HG03097 (cell line): ENCODE results near the gene MINK1.
"Not testable (repeated sequence)": the region's sequence is repeated elsewhere in the genome, so short reads cannot be mapped to it uniquely, and the experiment has no call there.

Experiments used
- ATAC-seq: cut with Tn5 transposase; IDR thresholded peaks from one replicate; pipeline ENCODE4 v1.9.1; 2021; ENCODE audit not compliant: unreplicated experiment, low FRiP score

Gene MINK1

DNA sequence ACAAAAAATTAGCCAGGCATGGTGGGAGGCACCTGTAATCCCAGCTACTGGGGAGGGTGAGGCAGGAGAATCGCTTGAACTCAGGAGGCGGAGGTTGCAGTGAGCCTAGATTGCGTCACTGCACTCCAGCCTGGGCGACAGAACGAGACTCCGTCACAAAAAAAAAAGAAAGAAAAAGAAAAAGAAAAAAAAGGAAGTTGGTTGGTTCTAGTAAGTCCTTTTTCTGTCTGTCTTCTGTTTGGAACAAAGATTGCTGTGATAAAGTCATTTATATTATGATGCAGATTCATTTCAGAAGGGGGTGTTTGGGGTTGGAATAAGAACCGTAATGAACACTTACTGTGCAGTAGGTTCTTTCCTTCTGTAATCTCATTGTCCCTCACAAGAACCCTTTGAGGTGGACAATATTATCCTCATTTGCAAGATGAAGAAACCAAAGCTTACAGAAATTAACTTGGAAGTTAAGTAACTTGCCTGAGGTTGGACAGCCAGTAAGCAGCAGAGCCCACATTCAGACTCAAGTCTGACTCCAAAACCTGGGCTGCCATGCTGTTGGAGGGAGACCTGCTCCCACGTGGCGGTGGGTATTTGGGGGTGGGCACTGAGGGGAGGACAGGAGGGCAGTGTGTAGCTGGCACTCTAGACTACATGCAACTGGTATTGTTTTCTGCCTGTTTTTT, 10.3 kb downstream of the MINK1 start:
- no peak for ATAC-seq

DNA sequence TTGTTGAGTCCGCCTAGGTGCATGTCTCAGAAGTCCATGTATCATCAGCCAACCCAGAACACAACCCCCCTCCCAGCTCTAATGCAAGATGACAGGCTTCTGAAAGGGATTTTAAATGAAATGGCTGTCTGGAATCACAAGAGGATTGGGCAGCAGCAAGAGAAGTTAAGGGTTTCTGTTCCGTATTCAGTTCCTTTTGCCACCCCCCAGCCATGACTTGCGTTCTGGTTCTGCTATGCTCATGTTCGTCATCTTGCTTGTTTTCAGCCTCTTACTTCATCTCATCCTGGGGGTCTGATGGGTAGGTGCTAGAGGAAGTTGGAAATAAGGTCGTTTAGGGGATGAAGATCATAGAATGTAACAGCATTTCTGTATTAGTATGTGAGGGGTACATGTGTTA, 12.0 kb downstream of the MINK1 start:
- no peak for ATAC-seq

DNA sequence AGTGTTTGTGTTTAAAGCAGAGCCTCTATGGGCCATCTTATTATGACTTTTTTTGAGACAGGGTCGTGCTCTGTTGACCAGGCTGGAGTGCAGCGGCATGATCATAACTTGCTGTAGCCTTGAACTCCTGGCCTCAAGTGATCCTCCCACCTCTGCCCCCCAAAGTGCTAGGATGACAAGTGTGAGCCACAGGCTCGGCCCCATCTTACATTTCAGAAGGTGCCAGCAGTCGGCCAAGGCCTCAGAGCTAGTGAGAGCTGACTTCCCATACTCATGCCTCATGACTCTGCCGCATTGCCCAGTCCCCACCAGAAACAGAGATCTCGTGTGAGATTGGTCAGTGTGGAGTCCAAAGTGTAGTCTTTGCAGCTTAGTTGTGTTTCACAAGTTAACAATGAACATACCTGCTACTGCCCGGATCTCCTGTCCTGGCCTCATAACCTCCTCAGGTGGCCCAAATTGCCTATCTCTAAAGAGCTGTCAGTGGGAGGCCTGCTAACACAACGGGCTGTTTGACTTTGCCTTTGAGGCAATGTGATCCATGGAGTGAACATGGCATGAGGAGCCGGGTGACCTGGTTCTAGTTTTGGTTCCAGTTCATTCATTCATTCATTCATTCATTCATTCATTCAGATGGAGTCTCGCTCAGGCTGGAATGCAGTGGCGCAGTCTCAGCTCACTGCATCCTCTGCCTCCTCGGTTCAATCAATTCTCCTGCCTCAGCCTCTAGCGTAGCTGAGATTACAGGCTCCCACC, 13.7 kb downstream of the MINK1 start:
- ATAC-seq = no peak

DNA sequence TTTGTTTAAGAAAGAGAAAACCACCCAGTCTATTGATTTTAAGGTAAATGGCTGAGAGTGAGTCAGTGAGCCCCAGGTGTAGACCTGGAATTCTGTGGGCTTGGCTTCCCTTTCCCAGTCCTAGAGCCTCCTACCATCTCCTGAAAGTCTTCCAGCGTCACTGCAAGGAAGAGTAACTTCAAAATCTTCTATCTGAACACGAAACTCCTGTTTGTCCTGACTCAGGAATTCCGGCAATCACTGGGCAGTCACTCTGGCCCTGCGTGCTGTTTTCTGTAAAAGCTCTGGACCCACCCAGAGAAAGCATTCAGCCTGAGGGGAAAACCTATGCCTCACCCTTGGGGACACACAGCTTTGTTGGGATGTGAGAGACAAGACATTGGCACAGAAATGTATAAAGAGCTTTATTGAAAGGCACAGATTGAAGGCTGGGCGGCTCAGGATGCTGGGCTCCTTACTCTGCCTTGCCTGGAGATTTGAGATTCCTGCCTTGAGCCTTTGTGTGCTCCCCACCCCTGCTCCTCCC, 15.9 kb downstream of the MINK1 start:
- ATAC-seq = no peak

DNA sequence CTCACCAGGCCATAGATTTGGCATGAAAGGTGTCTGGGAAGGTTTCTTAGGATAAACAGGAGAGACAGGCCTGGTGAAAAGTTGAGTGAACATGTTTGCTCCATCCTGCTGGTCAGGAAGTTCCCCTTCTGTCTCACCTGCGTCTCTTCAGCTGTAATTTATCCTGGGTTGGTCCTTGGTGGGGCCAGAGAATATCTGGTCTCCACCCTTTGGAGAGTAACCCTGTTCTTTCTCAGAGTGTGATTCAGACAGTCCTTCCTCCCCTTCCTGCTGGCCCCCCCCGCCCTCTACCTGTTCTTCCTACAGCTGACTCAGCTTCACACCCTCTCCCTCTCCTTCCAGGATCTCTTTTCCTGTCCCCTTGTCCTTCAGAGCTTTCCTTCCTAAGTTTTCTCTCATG, 17.1 kb downstream of the MINK1 start:
- ATAC-seq = no peak

DNA sequence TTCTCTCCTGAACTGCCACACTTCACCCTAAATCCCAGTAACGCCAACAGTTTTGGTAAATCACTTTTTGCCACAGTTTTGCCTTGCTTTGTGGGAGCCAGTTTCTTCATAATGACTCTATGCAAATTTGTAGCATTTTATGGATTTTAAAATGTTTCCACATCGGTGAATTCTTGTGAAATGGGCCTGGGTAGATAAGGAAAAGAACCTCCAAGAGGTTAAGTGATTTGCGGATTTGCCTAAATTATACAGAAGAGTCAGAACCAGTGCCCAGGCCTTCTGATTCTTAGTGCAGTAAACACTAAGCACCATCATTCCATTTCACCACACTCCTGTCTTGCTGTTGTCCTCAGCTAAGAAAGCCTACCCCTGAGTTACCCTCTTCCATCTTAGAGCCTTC, 17.9 kb downstream of the MINK1 start:
- ATAC-seq = no peak

DNA sequence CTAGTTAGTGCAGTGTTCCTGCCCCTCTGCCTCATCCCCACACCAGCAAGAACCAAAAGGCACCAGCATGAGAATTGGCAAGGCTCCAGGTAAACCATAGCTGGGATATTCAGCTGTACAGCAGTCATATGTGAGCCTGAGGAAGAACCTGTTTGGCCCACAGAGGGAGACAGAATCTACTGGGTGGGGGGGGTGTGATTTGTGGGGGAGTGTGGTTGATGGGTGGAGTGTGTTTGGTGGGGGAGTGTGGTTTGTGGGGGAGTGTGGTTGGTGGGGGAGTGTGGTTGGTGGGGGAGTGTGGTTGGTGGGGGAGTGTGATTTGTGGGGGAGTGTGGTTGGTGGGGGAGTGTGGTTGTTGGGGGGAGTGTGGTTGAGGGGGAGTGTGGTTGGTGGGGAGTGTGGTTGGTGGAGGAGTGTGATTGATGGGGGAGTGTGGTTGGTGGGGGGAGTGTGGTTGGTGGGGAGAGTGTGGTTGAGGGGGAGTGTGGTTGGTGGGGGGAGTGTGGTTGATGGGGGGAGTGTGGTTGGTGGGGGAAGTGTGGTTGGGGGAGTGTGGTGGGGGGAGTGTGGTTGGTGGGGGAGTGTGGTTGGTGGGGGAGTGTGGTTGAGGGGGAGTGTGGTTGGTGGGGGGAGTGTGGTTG, 19.5 kb downstream of the MINK1 start:
- ATAC-seq = no peak

DNA sequence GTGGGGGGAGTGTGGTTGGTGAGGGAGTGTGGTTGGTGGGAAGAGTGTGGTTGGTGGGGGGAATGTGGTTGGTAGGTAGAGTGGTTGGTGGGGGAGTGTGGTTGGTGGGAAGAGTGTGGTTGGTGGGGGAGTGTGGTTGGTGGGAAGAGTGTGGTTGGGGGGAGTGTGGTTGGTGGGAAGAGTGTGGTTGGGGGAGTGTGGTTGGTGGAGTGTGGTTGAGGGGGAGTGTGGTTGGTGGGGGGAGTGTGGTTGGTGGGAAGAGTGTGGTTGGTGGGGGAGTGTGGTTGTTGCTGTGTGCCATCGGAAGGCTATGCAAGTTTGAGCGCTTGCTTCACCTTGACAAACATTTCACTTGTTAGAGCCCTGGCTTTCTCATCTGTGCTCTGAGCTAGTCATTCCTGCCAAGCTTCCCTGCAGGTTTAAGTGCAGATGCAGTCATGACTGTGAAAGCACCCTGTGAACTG, 20.1 kb downstream of the MINK1 start:
- no peak for ATAC-seq

DNA sequence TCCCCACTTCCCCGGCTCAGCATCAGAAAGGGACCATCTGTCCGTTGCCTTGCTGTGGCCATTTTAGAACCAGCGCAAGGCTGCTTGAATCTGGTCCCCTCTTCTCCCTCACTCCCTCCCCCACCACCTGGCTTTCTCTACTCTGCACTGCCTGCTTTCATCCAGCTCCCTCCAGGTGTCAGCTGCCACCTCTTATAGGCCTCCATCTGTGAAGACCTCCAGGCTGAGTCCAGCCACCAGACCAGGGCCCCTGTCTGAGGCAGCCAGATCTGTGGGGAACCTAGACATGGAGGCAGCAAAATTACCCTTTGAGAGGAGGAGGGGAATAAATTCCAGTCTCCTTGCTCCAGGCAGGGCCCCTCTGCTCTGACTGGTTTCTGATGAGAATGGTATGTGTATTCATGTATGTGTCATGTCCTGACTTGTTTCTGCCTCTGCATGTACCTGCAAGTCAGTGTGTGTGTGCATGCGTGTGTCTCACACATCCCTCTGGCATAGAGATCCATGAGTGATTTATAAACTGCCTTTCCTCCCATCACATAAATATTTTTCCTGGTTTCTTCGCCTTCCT, 21.1 kb downstream of the MINK1 start:
- no peak for ATAC-seq

DNA sequence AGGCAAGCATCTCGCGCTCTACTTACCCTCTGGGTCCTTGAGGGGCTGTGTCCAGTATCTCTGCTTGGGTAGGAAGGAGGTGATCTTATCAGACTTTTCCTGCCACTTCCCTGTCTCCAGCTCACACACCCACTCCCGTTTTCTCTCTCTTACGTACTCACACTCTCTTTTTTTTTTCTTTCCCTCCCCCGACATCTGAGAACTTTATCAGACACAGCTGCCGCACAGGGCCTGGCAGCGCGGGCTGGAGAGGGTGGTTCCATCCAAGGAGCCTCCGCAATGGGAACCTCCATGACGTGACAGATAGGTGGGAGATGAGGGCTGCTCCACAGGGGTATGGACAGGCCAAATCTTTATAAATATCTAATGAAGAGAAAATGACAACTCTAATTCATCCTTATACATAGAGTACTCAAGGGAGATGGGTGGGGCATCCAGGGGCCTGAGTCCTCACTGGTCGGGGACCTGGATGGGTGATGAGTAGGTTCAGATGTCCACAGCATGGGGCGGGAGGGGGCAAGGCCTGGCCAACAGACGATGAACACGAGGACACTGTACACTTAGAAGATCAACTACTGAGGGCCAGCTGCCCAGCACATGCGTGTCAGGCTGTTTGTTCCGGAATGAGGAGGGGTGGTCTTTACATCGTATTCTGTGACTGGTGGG, 23.3 kb downstream of the MINK1 start:
- no peak for ATAC-seq

DNA sequence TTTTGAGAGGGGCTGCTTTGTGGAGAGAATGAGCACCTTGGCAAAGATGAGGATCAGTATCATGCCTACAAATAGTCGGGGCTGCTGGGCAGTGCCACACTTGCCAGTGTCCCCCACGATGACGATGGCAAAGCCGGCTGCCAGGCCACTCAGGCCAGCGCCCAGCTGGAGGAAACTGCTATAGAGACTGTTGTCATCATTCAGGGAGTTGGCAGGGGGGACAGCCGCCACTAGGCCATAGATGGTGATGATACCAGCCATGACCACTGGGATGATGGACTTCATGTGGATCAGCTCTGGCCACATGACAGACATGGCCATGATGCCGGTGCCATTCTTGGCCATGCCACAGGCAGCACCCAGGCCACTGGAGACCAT, 23.8 kb downstream of the MINK1 start:
- ATAC-seq = no peak

DNA sequence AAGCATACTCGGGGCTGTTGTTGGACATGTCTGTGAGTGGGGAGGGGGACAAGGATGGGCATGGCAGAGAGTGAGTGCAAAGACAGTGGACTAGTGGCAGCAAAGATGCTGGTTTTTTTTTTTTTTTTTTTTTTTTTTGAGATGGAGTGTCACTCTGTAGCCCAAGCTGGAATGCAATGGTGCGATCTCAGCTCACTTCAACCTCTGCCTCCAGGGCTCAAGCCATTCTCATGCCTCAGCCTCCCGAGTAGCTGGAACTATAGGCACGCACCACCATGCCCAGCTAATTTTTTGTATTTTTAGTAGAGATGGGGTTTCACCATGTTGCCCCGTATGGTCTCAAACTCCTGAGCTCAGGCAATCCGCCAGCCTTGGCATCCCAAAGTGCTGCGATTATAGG, 24.2 kb downstream of the MINK1 start:
- not testable (repeated sequence) for ATAC-seq

DNA sequence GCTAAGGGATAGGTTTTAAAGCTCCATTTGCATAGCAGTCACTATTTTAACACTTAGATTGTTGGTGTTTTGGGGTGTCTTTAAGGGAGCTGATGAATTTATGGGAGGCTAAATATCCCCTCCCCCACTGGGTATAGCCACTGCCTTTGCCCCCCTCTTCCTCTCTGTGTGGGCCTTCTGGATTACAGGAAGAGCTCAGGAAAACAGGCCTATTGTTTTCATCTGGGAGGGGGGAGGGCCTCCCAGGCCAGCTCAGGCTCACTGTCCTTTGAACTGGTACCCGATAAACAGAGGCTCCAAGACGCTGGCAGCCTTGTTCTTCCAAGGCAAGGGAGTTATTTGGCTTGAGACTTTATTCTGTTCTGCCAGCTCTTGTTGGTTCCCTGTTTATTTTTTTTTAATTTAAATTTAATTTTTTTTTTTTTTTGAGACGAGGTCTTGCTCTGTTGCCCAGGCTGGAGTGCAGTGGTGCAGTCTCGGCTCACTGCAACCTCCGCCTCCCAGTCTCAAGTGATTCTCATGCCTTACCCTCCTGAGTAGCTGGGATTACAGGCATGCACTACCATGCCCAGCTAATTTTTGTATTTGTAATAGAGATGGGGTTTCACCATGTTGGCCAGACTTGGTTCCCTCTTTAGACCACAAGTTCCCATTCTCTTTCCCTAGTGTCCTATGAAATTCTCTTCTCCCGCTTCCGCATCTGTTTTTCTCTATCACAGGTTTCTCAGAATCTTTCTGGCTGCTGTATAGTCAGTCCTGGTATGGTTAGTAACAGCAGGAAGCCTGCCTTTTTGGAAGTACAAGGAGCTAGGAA, 25.1 kb downstream of the MINK1 start:
- no peak for ATAC-seq

DNA sequence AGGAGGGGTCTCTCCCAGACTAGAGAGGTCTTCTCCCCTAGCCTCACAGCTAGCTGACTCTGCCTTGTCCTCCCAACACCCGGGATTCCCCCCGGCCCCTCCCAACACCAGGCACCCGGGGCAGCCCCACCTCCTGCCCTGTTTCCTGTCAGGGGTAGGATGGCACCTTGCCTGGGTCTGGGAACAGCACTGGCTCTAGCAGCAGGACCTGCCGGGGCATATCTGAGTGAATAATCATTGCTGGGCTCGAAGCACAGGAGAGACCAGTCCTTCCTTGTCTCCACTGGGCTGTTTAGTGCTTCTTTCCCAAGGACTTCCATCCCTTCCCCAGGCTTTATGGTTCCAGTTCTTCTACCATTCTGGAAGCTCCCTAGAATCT, 25.7 kb downstream of the MINK1 start:
- no peak for ATAC-seq

DNA sequence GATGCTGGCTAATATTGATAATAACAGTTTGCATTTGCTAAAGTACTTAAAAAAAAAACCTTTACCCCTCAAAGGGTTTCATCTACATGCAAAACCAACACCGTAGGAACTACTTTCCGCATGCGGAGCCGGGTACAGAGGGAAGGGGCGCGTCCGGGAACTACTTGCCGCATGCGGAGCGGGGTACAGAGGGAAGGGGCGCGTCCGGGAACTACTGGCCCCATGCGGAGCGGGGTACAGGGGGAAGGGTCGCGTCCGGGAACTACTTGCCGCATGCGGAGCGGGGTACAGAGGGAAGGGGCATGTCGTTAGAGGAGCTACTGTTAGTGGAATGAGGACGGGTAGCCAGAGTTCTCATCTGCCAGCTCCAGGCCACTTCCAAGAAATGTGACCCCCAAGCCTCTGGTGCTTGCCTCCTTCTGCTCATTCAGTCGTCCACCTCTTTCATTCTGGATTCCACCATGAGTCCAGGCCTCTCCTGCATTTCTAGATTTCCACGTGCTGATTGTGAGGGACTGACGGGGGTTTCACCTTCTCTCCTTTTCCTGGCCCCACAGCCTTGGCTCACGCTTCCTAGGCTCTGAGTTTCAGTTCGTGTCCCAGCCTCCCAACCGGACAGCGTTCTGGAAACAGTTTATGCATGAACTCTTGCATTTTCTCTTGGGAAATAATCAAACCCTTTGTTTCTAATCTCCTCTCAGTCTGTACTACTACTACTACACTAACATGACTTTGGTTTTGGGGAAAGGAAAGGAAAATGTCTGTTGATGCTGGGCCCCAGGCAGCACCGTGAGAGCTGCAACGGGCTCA, 26.9 kb downstream of the MINK1 start:
- ATAC-seq = no peak

DNA sequence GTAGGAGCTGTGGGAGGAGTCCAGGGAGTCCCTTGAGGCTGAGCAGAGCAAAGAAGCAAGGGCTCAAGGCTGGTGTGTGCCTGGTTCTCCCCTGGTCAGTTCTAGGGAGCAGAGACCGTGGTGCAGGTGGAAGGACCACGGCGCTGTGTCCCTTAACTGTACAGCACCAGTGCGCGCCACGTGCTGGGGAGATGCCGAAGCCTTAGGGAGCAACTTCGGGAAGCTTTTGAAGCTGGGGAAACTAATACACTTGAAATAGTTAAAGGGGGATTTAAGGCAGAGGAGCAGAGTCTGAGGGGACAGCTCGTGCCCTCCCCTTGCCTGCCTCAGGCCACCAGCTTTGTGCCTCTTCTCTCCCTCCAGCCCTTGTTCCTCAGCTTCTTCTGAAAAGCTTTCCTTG, 27.5 kb downstream of the MINK1 start:
- no peak for ATAC-seq

DNA sequence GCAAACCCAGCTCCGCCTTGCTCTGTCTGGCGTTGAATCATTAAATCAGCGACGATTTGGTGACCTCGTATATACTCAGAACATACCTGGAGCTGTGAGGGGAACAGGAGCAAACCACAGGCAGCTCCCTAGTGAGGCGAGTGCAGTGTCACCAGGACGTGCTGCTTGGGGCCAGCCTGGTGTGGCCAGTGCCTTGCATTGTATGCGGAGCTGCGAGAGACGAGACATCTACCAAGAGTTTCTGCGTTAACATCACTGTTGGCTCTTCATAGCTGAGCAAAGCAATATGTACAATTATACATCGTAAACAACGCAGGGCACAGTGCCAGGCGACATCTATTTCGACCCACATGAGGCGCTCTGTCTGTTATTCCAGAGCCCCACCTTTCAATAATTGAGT, 27.9 kb downstream of the MINK1 start:
- ATAC-seq = no peak

DNA sequence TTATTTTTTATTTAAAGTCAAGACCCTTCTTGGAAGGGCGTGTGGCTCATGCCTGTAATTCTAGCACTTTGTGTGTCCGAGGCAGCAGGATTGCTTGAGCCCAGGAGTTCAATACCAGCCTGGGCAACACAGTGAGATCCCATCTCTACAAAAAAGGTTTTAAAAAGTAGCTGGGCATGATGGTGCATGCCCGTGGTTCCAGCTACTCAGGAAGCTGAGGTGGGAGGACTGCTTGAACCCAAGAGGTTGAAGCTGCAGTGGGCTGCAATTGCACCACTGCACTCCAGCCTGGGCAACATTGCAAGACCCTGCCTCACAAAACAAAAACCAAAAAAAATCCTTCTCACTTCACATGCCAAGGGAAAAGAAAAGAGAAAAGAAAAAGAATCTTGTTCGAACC, 29.6 kb downstream of the MINK1 start:
- no peak for ATAC-seq

DNA sequence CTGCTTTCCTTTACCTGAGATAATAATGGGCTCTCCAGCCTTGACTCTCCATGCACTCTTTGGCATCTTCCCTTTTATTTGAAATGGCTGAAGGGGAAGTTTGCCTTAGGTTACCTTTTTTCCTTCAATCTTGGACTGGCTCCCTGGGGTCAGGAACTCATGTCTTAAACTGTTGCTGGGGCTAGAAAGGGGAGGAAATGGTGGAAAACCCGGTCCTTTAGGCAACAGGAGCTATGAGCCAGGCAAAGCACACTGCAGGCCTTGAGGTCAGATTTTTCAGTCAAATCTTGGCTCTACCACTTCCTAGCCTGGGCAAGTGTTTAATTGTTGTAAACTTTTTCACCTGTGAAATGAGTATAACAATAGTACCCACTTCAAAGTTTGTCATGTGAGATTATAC, 30.2 kb downstream of the MINK1 start:
- no peak for ATAC-seq
